Left ventricle myocardium inferior (tissue), 1 donor: ENCODE data around the gene NADK2. TPM values are rescaled to one million over a fixed set of nuclear protein-coding genes. Genes with fewer than 3 reads are reported as not detected.

Experiments
- DNase-seq: peaks from one replicate; pipeline ENCODE4 v3.0.0-alpha.2; 2020
- H3K27ac ChIP-seq: fragments of 200-600 bp; replicated peaks from 2 replicates; pipeline ENCODE4 v1.8.0; 2021
- H3K27me3 ChIP-seq: fragments of 200-600 bp; 2 replicates; pipeline ENCODE4 v1.8.0; 2021; ENCODE audit warnings: low read depth
- H3K36me3 ChIP-seq: fragments of 200-600 bp; 2 replicates; pipeline ENCODE4 v1.8.0; 2021
- H3K4me1 ChIP-seq: fragments of 200-600 bp; 2 replicates; pipeline ENCODE4 v1.8.0; 2021
- H3K4me3 ChIP-seq: fragments of 200-600 bp; 2 replicates; pipeline ENCODE4 v1.8.0; 2021; ENCODE audit warnings: mild to moderate bottlenecking, moderate library complexity
- H3K9me3 ChIP-seq: fragments of 200-600 bp; replicated peaks from 2 replicates; pipeline ENCODE4 v1.8.0; 2021
- intact Hi-C: fragments of 100-400 bp; cut with micrococcal nuclease; formaldehyde crosslinking; loops from one replicate; pipeline ENCODE4 v1.11.0; 2022
- total RNA-seq: library from RNA; stranded (reverse); fragmentation: NEBNext Ultra II Directional; extraction: Animal tissue kit (Norgen Biotek cat#: 25700); gene quantifications from one replicate; pipeline ENCODE4 v1.2.1, GENCODE V29; 2021
- TF ChIP-seq, protein P1 (sequence below): fragments of 200-600 bp; IDR thresholded peaks from 2 replicates; pipeline ENCODE4 v1.8.0; 2021; ENCODE audit warnings: antibody characterized with exemption, mild to moderate bottlenecking, borderline replicate concordance
- donor health status: DM: no; HTN: yes; CAD: no; lungs with severe emphysema.

Gene NADK2
- total RNA-seq, 1 donor from 2014 or later, result 35.4 TPM

- Histone ChIP-seq H3K27me3 (no peaks in the 10 kb centered on the region), H3K36me3 (peaks cover 28% of the 10 kb centered on the region), H3K4me1 (peaks cover 33% of the 10 kb centered on the region), H3K4me3 (no peak overlapping the region), H3K9me3 (no peaks in the 10 kb centered on the region), H3K27ac (no peak overlapping the region)
- no peak for DNase-seq
- TF ChIP-seq, protein P1, sequence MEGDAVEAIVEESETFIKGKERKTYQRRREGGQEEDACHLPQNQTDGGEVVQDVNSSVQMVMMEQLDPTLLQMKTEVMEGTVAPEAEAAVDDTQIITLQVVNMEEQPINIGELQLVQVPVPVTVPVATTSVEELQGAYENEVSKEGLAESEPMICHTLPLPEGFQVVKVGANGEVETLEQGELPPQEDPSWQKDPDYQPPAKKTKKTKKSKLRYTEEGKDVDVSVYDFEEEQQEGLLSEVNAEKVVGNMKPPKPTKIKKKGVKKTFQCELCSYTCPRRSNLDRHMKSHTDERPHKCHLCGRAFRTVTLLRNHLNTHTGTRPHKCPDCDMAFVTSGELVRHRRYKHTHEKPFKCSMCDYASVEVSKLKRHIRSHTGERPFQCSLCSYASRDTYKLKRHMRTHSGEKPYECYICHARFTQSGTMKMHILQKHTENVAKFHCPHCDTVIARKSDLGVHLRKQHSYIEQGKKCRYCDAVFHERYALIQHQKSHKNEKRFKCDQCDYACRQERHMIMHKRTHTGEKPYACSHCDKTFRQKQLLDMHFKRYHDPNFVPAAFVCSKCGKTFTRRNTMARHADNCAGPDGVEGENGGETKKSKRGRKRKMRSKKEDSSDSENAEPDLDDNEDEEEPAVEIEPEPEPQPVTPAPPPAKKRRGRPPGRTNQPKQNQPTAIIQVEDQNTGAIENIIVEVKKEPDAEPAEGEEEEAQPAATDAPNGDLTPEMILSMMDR, result no peak
- intact Hi-C loops, result no loop called here
These were observed 13.2 kb downstream of the NADK2 start for GRCh38 chr5:36228505-36228904.

- Histone ChIP-seq H3K9me3 (no peaks in the 10 kb centered on the region), H3K27me3 (no peaks in the 10 kb centered on the region), H3K4me1 (peaks cover 33% of the 10 kb centered on the region), H3K4me3 (no peak overlapping the region), H3K36me3 (peaks cover 41% of the 10 kb centered on the region), H3K27ac (no peak overlapping the region)
- TF ChIP-seq, protein P1, result no peak
- intact Hi-C loops, result no loop called here
- no peak for DNase-seq
These were observed 14.7 kb downstream of the NADK2 start for GRCh38 chr5:36227046-36227445.

GRCh38 chr5:36222620-36223019 is 19.1 kb downstream of the NADK2 start:
- Histone ChIP-seq H3K4me3 (no peak overlapping the region), H3K9me3 (no peaks in the 10 kb centered on the region), H3K4me1 (peaks cover under 1% of the 10 kb centered on the region), H3K27ac (no peak overlapping the region), H3K27me3 (no peaks in the 10 kb centered on the region), H3K36me3 (peaks cover 84% of the 10 kb centered on the region)
- TF ChIP-seq, protein P1, result no peak
- intact Hi-C loops, result no loop called here
- no peak for DNase-seq

- Histone ChIP-seq H3K27ac (no peak overlapping the region), H3K27me3 (no peaks in the 10 kb centered on the region), H3K4me1 (no peaks in the 10 kb centered on the region), H3K36me3 (peaks cover 91% of the 10 kb centered on the region), H3K4me3 (no peak overlapping the region), H3K9me3 (no peaks in the 10 kb centered on the region)
- TF ChIP-seq, protein P1, result no peak
- DNase-seq, result no peak
- intact Hi-C loops, result no loop called here
These were observed 23.7 kb downstream of the NADK2 start for GRCh38 chr5:36217988-36218387.

GRCh38 chr5:36217567-36217966 is 24.2 kb downstream of the NADK2 start:
- Histone ChIP-seq H3K36me3 (peaks cover 91% of the 10 kb centered on the region), H3K4me3 (no peak overlapping the region)
- TF ChIP-seq, protein P1, result no peak

DNA sequence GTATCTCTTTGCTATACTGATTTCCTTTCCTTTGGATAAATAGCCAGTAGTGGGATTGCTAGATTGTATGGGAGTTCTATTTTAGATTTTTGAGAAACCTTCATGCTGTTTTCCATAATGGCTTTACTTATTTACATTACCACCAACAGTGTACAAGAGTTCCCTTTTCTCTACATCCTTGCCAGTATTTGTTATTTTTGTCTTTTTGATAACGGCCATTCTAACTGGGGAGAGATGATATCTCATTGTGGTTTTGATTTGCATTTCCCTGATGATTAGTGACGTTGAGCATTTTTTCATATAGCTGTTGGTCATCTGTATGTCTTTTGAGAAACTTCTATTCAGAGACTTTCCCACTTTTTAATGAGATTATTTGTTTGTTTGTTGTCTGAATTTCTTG is 25.8 kb downstream of the NADK2 start:
- Histone ChIP-seq H3K4me1 (no peaks in the 10 kb centered on the region), H3K36me3 (peaks cover 91% of the 10 kb centered on the region), H3K27ac (no peak overlapping the region), H3K9me3 (no peaks in the 10 kb centered on the region), H3K27me3 (no peaks in the 10 kb centered on the region), H3K4me3 (no peak overlapping the region)
- no peak for DNase-seq
- TF ChIP-seq, protein P1, result no peak
- intact Hi-C loops, result no loop called here

More at GRCh38 chr5:36217567-36217966, 24.2 kb downstream of the NADK2 start:
- DNase-seq, result no peak
- intact Hi-C loops, result no loop called here
- no peak overlapping the region for H3K27ac ChIP-seq
- H3K4me1 ChIP-seq, result no peaks in the 10 kb centered on the region
- H3K9me3 ChIP-seq, result no peaks in the 10 kb centered on the region
- no peaks in the 10 kb centered on the region for H3K27me3 ChIP-seq
